GM21717 (cell line): ENCODE results near the gene HYAL2.
A peak's percentile ranks its signal among the peaks of the same experiment; 100 is the strongest.
"Not testable (repeated sequence)": the region's sequence is repeated elsewhere in the genome, so short reads cannot be mapped to it uniquely, and the experiment has no call there.

ENCODE experiments used
- ATAC-seq: cut with Tn5 transposase; IDR thresholded peaks from one replicate; pipeline ENCODE4 v1.9.1; 2021; ENCODE audit warnings: mild to moderate bottlenecking, moderate library complexity; ENCODE audit not compliant: unreplicated experiment

Gene HYAL2

GRCh38 chr3:50272911-50273688, 49.4 kb downstream of the HYAL2 start:
- ATAC-seq, result peak; percentile 79

GRCh38 chr3:50272538-50272910, 50.0 kb downstream of the HYAL2 start:
- ATAC-seq, result not testable (repeated sequence)

GRCh38 chr3:50271314-50271936, 51.1 kb downstream of the HYAL2 start:
- no peak for ATAC-seq

DNA sequence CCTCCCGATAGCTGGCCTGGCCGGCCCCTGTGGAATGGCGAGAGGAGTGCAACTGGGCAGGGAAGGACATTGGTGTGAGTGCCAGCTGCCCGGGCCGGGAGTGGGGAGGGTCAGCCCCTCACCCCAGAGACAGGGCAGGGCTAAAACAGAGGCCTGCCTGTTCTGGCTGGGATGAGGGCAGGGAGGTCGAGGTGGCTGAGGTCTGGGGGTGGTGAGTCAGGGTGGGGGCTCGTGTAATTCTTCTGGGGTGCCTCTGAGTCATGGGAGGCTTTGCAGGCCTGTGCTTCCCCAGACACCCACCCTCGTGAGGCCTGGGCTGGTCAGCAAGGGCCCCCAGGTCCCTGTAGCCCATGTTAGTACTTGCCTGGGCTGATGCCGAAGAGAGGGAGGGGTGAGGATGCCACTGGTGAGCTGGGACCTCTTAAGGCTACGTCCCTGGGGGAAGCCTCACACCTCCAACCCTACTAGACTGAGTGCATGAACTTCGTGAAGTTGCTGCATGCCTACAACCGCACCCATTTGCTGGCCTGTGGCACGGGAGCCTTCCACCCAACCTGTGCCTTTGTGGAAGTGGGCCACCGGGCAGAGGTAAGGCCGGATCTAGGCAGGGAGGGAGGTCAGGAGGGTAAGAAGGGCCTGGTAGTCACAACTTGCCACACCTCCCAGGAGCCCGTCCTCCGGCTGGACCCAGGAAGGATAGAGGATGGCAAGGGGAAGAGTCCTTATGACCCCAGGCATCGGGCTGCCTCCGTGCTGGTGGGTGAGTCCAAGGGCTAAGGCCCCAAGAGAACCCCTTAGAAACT, 51.9 kb downstream of the HYAL2 start:
- ATAC-seq, result no peak

DNA sequence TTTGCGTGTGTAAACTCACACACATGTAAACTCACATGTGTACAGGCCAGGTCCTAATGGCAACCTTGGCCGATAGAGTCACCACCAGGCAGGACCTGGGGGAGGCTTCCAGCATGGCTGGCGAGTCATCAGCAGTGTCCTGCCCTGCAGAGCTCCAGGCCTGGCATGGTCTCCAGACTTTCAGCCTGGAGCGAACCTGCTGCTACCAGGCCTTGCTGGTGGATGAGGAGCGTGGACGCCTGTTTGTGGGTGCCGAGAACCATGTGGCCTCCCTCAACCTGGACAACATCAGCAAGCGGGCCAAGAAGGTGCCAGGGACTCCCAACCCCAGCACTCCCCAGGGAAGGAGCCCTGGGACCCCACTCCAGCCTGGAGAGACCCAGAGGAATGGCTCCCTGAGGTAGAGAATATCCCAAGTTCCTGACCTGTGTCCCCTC, 52.5 kb downstream of the HYAL2 start:
- no peak for ATAC-seq

DNA sequence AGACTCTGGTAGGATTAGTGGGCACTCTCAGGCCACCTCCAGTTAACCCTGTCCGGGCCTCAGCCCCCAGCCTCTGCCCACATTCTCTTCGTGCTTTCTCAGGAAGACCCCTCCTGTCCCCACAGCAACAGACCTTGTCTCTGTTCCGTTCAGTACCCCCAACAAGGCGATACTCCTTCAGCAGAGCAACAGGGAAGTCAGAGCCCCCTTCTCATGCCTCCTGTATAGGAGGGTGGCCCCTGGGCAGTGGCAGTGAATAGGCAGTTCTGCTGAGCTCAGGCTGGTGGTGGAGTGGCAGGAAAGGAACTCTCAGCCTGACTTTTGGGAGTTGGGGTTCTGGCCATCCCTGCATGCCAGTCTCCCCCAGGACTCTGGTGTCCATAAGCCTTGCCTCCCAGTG, 53.1 kb downstream of the HYAL2 start:
- no peak for ATAC-seq

GRCh38 chr3:50268703-50269451, 53.7 kb downstream of the HYAL2 start, which contains the start of gene SEMA3B:
TSS of gene SEMA3B (plus strand) at chr3:50269147. CDS start at chr3:50269241, 94 bp downstream.
- ATAC-seq, result no peak

- no peak for ATAC-seq
Measured at GRCh38 chr3:50268276-50268675, 54.3 kb downstream of the HYAL2 start.
